ENCODE results near the gene ZNF549. TPM values are rescaled to one million over a fixed set of nuclear protein-coding genes. Genes with fewer than 3 reads are reported as not detected.
A peak's percentile ranks its signal among the peaks of the same experiment; 100 is the strongest.

The ZNF549 gene
- total and polyA plus RNA-seq, 2 of the 13 experiments (the other 11 are each of a cell fraction or from before 2014, with no cell fraction given) = 2.8 to 6.4 TPM

GRCh38 chr19:57559404-57560025 is 32.4 kb downstream of the ZNF549 start, which contains the start of gene ZNF550 (continued):
- peak; percentile 58; the same call in 1 of the 2 replicates for TF ChIP-seq PITX1 (CRISPR knock-in tag; IDR thresholded peaks at IDR 0.05)
- TF ChIP-seq ZSCAN25 (CRISPR knock-in tag; IDR thresholded peaks at IDR 0.05) = peak; percentile 54; the same call in 1 of the 2 replicates
- peak; percentile 63 for TF ChIP-seq SUZ12 (IDR thresholded peaks at IDR 0.05; ENCODE audit: low read depth, low read length)
- TF ChIP-seq MEIS2 (CRISPR knock-in tag; IDR thresholded peaks at IDR 0.05) = no peak
- no peak for TF ChIP-seq SRSF9 (IDR thresholded peaks at IDR 0.05; ENCODE audit: borderline replicate concordance, insufficient read depth, low read depth, low read length, poor library complexity, severe bottlenecking)
- TF ChIP-seq, protein P1, sequence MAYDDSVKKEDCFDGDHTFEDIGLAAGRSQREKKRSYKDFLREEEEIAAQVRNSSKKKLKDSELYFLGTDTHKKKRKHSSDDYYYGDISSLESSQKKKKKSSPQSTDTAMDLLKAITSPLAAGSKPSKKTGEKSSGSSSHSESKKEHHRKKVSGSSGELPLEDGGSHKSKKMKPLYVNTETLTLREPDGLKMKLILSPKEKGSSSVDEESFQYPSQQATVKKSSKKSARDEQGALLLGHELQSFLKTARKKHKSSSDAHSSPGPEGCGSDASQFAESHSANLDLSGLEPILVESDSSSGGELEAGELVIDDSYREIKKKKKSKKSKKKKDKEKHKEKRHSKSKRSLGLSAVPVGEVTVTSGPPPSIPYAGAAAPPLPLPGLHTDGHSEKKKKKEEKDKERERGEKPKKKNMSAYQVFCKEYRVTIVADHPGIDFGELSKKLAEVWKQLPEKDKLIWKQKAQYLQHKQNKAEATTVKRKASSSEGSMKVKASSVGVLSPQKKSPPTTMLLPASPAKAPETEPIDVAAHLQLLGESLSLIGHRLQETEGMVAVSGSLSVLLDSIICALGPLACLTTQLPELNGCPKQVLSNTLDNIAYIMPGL (CRISPR knock-in tag; IDR thresholded peaks at IDR 0.05; ENCODE audit: borderline replicate concordance in 1 of 2, low read depth in 1 of 2) = peak; percentile 65 to 81; a peak in 3 of 4 replicates
- TF ChIP-seq THAP11 (CRISPR knock-in tag; IDR thresholded peaks at IDR 0.05) = peak; percentile 100
- peak; percentile 37; the same call in 1 of the 2 replicates for TF ChIP-seq TFDP1 (CRISPR knock-in tag; IDR thresholded peaks at IDR 0.05; ENCODE audit: borderline replicate concordance)
- TF ChIP-seq RORA (CRISPR knock-in tag; IDR thresholded peaks at IDR 0.05) = no peak
- TF ChIP-seq AGO2 (optimal IDR thresholded peaks at IDR 0.05; ENCODE audit: low read depth, low read length) = peak; percentile 51
- TF ChIP-seq ZNF276 (CRISPR knock-in tag; IDR thresholded peaks at IDR 0.05; ENCODE audit: low read depth) = 0 out of 2 replicates have a peak, but pooled peaks have one; percentile 39
- no peak; the same call in 1 of the 2 replicates for TF ChIP-seq NRL (CRISPR knock-in tag; IDR thresholded peaks at IDR 0.05; ENCODE audit: borderline replicate concordance)
- TF ChIP-seq SRSF1 (optimal IDR thresholded peaks at IDR 0.05; ENCODE audit: low read depth, low read length) = no peak
- peak; percentile 88; the same call in 1 of the 2 replicates for TF ChIP-seq SIN3A (IDR thresholded peaks at IDR 0.05; ENCODE audit: borderline replicate concordance, low read depth, low read length)
- TF ChIP-seq POLR2A (IDR thresholded peaks at IDR 0.05; ENCODE audit: insufficient read depth in 1 of 2, low read depth in 2 of 2, low read length in 2 of 2) = peak; percentile 68 to 91
- TF ChIP-seq PAX8 (CRISPR knock-in tag; IDR thresholded peaks at IDR 0.05; ENCODE audit: borderline replicate concordance) = peak; percentile 28; the same call in 1 of the 2 replicates
- TF ChIP-seq NCOA2 (CRISPR knock-in tag; IDR thresholded peaks at IDR 0.05) = no peak
- TF ChIP-seq, protein P2, sequence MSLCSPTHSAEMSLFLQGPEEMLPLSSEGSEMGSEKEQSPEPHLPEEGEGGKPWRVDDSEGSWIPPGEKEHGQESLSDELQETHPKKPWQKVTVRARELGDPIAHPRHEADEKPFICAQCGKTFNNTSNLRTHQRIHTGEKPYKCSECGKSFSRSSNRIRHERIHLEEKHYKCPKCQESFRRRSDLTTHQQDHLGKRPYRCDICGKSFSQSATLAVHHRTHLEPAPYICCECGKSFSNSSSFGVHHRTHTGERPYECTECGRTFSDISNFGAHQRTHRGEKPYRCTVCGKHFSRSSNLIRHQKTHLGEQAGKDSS (CRISPR knock-in tag; IDR thresholded peaks at IDR 0.05; ENCODE audit: borderline replicate concordance, low read depth) = no peak
- TF ChIP-seq MAFK (conservative IDR thresholded peaks at IDR 0.05 in 1 of 2, IDR thresholded peaks at IDR 0.05 in 1 of 2; ENCODE audit: low read length in 2 of 2) = no peak
- TF ChIP-seq GABPB1 (CRISPR knock-in tag; IDR thresholded peaks at IDR 0.05) = peak; percentile 99
- 0 out of 2 replicates have a peak, but pooled peaks have one; percentile 56 for TF ChIP-seq ATF7-NPFF (CRISPR knock-in tag; IDR thresholded peaks at IDR 0.05; ENCODE audit: low read depth)
- peak; percentile 66 for TF ChIP-seq IKZF4 (CRISPR knock-in tag; IDR thresholded peaks at IDR 0.05; ENCODE audit: borderline replicate concordance, low read depth, not compliant biosample characterization)
- TF ChIP-seq GABPA (IDR thresholded peaks at IDR 0.05; ENCODE audit: low read depth, low read length) = peak; percentile 95
- peak; percentile 99 for TF ChIP-seq GABPA (CRISPR knock-in tag; IDR thresholded peaks at IDR 0.05; ENCODE audit: low read depth)

Data from HepG2 (cell line).